GM12878 (cell line): ENCODE results near the gene TMEM89. TPM values are rescaled to one million over a fixed set of nuclear protein-coding genes. Genes with fewer than 3 reads are reported as not detected.

Experiments used
- ASH2L ChIP-seq: fragments of 300-600, 200-600 bp; sonication (generic); IDR thresholded peaks from 2 replicates; pipeline ENCODE4 v1.6.1; 2017; ENCODE audit warnings: low read depth, mild to moderate bottlenecking, borderline replicate concordance
- BRCA1 ChIP-seq: IDR thresholded peaks from 2 replicates; pipeline ENCODE4 v1.6.1; 2011; ENCODE audit warnings: low read depth, low read length, improper control_type of control experiment
- CHD4 ChIP-seq: fragments of 200-600 bp; sonication (generic); IDR thresholded peaks from 2 replicates; pipeline ENCODE4 v1.6.1; 2016; ENCODE audit warnings: mild to moderate bottlenecking
- CREB1 ChIP-seq: IDR thresholded peaks from 2 replicates; pipeline ENCODE4 v1.6.1; 2012; ENCODE audit warnings: low read depth, mild to moderate bottlenecking, inconsistent platforms
- HDAC2 ChIP-seq: fragments of 200-600 bp; sonication (generic); IDR thresholded peaks from 2 replicates; pipeline ENCODE4 v1.6.1; 2017
- IKZF1 ChIP-seq: fragments of 450-650 bp; conservative IDR thresholded peaks from 2 replicates; pipeline ENCODE4 v1.6.1; 2017; ENCODE audit warnings: antibody characterized with exemption, mild to moderate bottlenecking
- LARP7 ChIP-seq: fragments of 450-650 bp; IDR thresholded peaks from 2 replicates; pipeline ENCODE4 v1.6.1; 2017; ENCODE audit warnings: mild to moderate bottlenecking
- MXI1 ChIP-seq: fragments of 150-350 bp; IDR thresholded peaks from 2 replicates; pipeline ENCODE4 v1.6.1; 2011; ENCODE audit warnings: low read depth, mild to moderate bottlenecking, inconsistent platforms, low read length, improper control_type of control experiment
- POLR2AphosphoS5 ChIP-seq: IDR thresholded peaks from 2 replicates; pipeline ENCODE4 v1.6.1; 2011; ENCODE audit warnings: mild to moderate bottlenecking, low read length, inconsistent platforms
- RCOR1 ChIP-seq: conservative IDR thresholded peaks from 2 replicates; pipeline ENCODE4 v1.6.1; 2012; ENCODE audit warnings: low read depth, low read length, improper control_type of control experiment
- SMARCA5 ChIP-seq: fragments of 450-650 bp; IDR thresholded peaks from 2 replicates; pipeline ENCODE4 v1.6.1; 2017; ENCODE audit warnings: mild to moderate bottlenecking
- SP1 ChIP-seq: IDR thresholded peaks from one replicate; pipeline ENCODE4 v1.6.1; 2011; ENCODE audit warnings: low read depth, low read length
- STAT1 ChIP-seq: fragments of 450-650 bp; conservative IDR thresholded peaks from 2 replicates; pipeline ENCODE4 v1.6.1; 2014; ENCODE audit warnings: antibody characterized with exemption, mild to moderate bottlenecking
- ZNF207 ChIP-seq: fragments of 450-650 bp; IDR thresholded peaks from 2 replicates; pipeline ENCODE4 v1.6.1; 2014; ENCODE audit warnings: antibody characterized with exemption, mild to moderate bottlenecking, borderline replicate concordance
- polyA plus RNA-seq, 11 experiments: library from polyadenylated mRNA; depleted of rRNA in 4 of 11; unstranded in 6 of 11; stranded (reverse) in 5 of 11; fragments of >200 nt; fragmentation: Nextera tagmentation in 4 of 11; fragmentation: Illumina TruSeq in 1 of 11; extraction: Ambion mirVana in 4 of 11; extraction: Trizol in 1 of 11; gene quantifications; 1 replicate in 1 of 11; 2 replicates in 10 of 11; pipeline versions ENCODE4 v1.2.1 to v1.2.3, GENCODE V29; 2011 to 2016; ENCODE audit warnings: inconsistent platforms in 2 of 11, missing spikeins in 2 of 11, low read depth in 1 of 11
- total RNA-seq, 4 experiments: library from RNA; depleted of rRNA in 3 of 4; stranded (reverse); fragments of >200 nt in 3 of 4; fragmentation: Illumina TruSeq in 1 of 4; extraction: Trizol in 1 of 4; gene quantifications; 2 replicates each; pipeline versions ENCODE4 v1.2.1 to v1.2.3, GENCODE V29; 2013 to 2021
- TF ChIP-seq, protein P1 (sequence below): fragments of 450-650 bp; IDR thresholded peaks from 2 replicates; pipeline ENCODE4 v1.6.1; 2017; ENCODE audit warnings: mild to moderate bottlenecking
- TF ChIP-seq, protein P2 (sequence below): fragments of 450-650 bp; IDR thresholded peaks from 2 replicates; pipeline ENCODE4 v1.6.1; 2016; ENCODE audit warnings: mild to moderate bottlenecking, moderate library complexity, borderline replicate concordance
- TF ChIP-seq, protein P3 (sequence below): fragments of 450-650 bp; IDR thresholded peaks from 2 replicates; pipeline ENCODE4 v1.6.1; 2016; ENCODE audit warnings: mild to moderate bottlenecking
- TF ChIP-seq, protein P4 (sequence below): fragments of 450-650 bp; IDR thresholded peaks from 2 replicates; pipeline ENCODE4 v1.6.1; 2016; ENCODE audit warnings: mild to moderate bottlenecking
- TF ChIP-seq, protein P5 (sequence below): IDR thresholded peaks from 2 replicates; pipeline ENCODE4 v1.6.1; 2011; ENCODE audit warnings: mild to moderate bottlenecking, low read depth, low read length, moderate library complexity; ENCODE audit not compliant: insufficient replicate concordance

TMEM89 gene
- total and polyA plus RNA-seq, 10 of the 15 experiments (the other 5 are each of a cell fraction or from before 2014, with no cell fraction given) = not detected

DNA sequence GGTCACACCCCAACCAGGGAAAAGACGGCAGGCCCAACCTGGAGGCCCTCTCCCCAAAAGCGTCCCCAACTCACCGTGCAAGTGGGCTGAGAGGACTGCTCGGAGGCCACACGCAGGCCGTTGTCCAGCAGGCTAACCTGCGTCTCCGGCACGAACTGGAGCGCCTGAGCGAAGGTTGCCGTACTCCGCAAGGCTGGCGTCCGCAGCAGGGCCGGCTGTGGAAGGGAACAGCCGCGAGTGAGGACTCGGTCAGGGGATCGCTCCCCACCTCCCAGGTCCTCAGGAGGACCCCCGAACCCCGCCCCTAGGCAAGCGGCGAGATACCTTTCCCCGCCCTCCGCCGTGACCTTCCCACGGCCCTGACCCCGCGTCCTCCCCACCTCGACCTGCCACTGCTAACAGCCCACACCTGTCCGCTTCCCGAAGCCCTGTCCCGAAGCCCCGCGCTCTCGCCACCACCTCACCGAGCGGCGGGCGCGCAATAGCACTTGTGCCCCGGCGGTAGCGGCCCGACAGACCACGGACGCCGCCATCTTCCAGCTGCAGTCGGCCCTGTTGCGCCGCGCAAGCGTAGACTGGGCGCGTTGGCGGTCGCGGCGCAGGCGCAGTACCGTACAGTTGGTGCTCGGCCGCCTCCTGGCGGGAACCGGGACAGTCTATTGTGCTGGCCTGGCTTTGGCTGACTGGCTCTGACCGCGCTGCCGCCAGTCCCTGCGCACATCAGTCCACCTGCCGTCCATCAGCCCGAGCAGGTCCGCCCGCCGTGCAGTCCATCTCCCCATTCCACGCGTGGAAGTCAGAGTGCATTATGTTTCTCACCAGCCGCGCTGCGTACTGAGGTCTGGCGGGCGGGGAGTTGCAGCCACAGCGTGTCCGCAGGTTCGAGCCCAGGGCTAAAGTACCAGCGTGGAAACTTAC lies 12.2 kb downstream of the TMEM89 start, which contains the start of gene UQCRC1 (continued):
- TF ChIP-seq, protein P1, sequence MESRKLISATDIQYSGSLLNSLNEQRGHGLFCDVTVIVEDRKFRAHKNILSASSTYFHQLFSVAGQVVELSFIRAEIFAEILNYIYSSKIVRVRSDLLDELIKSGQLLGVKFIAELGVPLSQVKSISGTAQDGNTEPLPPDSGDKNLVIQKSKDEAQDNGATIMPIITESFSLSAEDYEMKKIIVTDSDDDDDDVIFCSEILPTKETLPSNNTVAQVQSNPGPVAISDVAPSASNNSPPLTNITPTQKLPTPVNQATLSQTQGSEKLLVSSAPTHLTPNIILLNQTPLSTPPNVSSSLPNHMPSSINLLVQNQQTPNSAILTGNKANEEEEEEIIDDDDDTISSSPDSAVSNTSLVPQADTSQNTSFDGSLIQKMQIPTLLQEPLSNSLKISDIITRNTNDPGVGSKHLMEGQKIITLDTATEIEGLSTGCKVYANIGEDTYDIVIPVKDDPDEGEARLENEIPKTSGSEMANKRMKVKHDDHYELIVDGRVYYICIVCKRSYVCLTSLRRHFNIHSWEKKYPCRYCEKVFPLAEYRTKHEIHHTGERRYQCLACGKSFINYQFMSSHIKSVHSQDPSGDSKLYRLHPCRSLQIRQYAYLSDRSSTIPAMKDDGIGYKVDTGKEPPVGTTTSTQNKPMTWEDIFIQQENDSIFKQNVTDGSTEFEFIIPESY = no peak
- TF ChIP-seq STAT1 (no peak), SMARCA5 (peak; percentile 92), CREB1 (peak; percentile 19; the same call in 1 of the 2 replicates), HDAC2 (no peak), IKZF1 (peak; percentile 94), POLR2AphosphoS5 (peak; percentile 90), CHD4 (no peak), ZNF207 (0 out of 2 replicates have a peak, but pooled peaks have one; percentile 42), BRCA1 (no peak), ASH2L (no peak), RCOR1 (0 out of 2 replicates have a peak, but pooled peaks have one; percentile 6), SP1 (peak; percentile 22), MXI1 (0 out of 2 replicates have a peak, but pooled peaks have one; percentile 42), LARP7 (peak; percentile 54; the same call in 1 of the 2 replicates)
- TF ChIP-seq, protein P2, sequence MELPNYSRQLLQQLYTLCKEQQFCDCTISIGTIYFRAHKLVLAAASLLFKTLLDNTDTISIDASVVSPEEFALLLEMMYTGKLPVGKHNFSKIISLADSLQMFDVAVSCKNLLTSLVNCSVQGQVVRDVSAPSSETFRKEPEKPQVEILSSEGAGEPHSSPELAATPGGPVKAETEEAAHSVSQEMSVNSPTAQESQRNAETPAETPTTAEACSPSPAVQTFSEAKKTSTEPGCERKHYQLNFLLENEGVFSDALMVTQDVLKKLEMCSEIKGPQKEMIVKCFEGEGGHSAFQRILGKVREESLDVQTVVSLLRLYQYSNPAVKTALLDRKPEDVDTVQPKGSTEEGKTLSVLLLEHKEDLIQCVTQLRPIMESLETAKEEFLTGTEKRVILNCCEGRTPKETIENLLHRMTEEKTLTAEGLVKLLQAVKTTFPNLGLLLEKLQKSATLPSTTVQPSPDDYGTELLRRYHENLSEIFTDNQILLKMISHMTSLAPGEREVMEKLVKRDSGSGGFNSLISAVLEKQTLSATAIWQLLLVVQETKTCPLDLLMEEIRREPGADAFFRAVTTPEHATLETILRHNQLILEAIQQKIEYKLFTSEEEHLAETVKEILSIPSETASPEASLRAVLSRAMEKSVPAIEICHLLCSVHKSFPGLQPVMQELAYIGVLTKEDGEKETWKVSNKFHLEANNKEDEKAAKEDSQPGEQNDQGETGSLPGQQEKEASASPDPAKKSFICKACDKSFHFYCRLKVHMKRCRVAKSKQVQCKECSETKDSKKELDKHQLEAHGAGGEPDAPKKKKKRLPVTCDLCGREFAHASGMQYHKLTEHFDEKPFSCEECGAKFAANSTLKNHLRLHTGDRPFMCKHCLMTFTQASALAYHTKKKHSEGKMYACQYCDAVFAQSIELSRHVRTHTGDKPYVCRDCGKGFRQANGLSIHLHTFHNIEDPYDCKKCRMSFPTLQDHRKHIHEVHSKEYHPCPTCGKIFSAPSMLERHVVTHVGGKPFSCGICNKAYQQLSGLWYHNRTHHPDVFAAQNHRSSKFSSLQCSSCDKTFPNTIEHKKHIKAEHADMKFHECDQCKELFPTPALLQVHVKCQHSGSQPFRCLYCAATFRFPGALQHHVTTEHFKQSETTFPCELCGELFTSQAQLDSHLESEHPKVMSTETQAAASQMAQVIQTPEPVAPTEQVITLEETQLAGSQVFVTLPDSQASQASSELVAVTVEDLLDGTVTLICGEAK = no peak
- TF ChIP-seq, protein P3, sequence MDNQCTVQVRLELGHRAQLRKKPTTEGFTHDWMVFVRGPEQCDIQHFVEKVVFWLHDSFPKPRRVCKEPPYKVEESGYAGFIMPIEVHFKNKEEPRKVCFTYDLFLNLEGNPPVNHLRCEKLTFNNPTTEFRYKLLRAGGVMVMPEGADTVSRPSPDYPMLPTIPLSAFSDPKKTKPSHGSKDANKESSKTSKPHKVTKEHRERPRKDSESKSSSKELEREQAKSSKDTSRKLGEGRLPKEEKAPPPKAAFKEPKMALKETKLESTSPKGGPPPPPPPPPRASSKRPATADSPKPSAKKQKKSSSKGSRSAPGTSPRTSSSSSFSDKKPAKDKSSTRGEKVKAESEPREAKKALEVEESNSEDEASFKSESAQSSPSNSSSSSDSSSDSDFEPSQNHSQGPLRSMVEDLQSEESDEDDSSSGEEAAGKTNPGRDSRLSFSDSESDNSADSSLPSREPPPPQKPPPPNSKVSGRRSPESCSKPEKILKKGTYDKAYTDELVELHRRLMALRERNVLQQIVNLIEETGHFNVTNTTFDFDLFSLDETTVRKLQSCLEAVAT = 0 out of 2 replicates have a peak, but pooled peaks have one; percentile 45
- TF ChIP-seq, protein P4, sequence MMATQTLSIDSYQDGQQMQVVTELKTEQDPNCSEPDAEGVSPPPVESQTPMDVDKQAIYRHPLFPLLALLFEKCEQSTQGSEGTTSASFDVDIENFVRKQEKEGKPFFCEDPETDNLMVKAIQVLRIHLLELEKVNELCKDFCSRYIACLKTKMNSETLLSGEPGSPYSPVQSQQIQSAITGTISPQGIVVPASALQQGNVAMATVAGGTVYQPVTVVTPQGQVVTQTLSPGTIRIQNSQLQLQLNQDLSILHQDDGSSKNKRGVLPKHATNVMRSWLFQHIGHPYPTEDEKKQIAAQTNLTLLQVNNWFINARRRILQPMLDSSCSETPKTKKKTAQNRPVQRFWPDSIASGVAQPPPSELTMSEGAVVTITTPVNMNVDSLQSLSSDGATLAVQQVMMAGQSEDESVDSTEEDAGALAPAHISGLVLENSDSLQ = peak; percentile 48; the same call in 1 of the 2 replicates
- TF ChIP-seq, protein P5, sequence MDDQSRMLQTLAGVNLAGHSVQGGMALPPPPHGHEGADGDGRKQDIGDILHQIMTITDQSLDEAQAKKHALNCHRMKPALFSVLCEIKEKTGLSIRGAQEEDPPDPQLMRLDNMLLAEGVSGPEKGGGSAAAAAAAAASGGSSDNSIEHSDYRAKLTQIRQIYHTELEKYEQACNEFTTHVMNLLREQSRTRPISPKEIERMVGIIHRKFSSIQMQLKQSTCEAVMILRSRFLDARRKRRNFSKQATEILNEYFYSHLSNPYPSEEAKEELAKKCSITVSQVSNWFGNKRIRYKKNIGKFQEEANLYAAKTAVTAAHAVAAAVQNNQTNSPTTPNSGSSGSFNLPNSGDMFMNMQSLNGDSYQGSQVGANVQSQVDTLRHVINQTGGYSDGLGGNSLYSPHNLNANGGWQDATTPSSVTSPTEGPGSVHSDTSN = peak; percentile 19
